ENCODE measurements around the gene ACSF2.

The ACSF2 gene

GRCh38 chr17:50443505-50443974 is 17.5 kb downstream of the ACSF2 start:
- TF ChIP-seq CTCF (conservative IDR thresholded peaks at IDR 0.05; ENCODE audit: low read depth, low read length): no peak
- DNase-seq (ENCODE audit: low read depth): no peak

GRCh38 chr17:50444841-50445715 is 19.1 kb downstream of the ACSF2 start:
- no peak for TF ChIP-seq CTCF (conservative IDR thresholded peaks at IDR 0.05; ENCODE audit: low read depth, low read length)

More at GRCh38 chr17:50443505-50443974, 17.5 kb downstream of the ACSF2 start:
- H3K4me3 ChIP-seq (ENCODE audit: low read length): no peak overlapping the region

GRCh38 chr17:50445730-50446325 is 19.8 kb downstream of the ACSF2 start:
- TF ChIP-seq CTCF (conservative IDR thresholded peaks at IDR 0.05; ENCODE audit: low read depth, low read length): no peak
- no peak for DNase-seq (ENCODE audit: low read depth)

More at GRCh38 chr17:50444841-50445715, 19.1 kb downstream of the ACSF2 start:
- H3K4me3 ChIP-seq (ENCODE audit: low read length): no peak overlapping the region
- DNase-seq (ENCODE audit: low read depth): no peak

GRCh38 chr17:50447870-50448595 is 22.0 kb downstream of the ACSF2 start:
- H3K4me3 ChIP-seq (ENCODE audit: low read length): no peak overlapping the region
- DNase-seq (ENCODE audit: low read depth): no peak
- no peak for TF ChIP-seq CTCF (conservative IDR thresholded peaks at IDR 0.05; ENCODE audit: low read depth, low read length)

More at GRCh38 chr17:50445730-50446325, 19.8 kb downstream of the ACSF2 start:
- no peak overlapping the region for H3K4me3 ChIP-seq (ENCODE audit: low read length)

GRCh38 chr17:50448643-50449042 is 22.6 kb downstream of the ACSF2 start:
- no peak for TF ChIP-seq CTCF (conservative IDR thresholded peaks at IDR 0.05; ENCODE audit: low read depth, low read length)
- no peak overlapping the region for H3K4me3 ChIP-seq (ENCODE audit: low read length)
- no peak for DNase-seq (ENCODE audit: low read depth)

GRCh38 chr17:50451943-50452629 is 26.1 kb downstream of the ACSF2 start:
- no peak for DNase-seq (ENCODE audit: low read depth)
- TF ChIP-seq CTCF (conservative IDR thresholded peaks at IDR 0.05; ENCODE audit: low read depth, low read length): no peak
- no peak overlapping the region for H3K4me3 ChIP-seq (ENCODE audit: low read length)
